C4-2B (cell line): ENCODE results near the gene KLF2.

Experiments used
- CTCF ChIP-seq: fragments of 450-650 bp; conservative IDR thresholded peaks from 2 replicates; pipeline ENCODE4 v1.5.1; 2017; ENCODE audit warnings: mild to moderate bottlenecking
- ZFX ChIP-seq: fragments of 450-650 bp; IDR thresholded peaks from 2 replicates; pipeline ENCODE4 v1.6.1; 2017

GRCh38 chr19:16316506-16316882, 8.1 kb upstream of the KLF2 start:
- no peak for TF ChIP-seq CTCF
- TF ChIP-seq ZFX, result no peak
